ENCODE data around the gene BBLN. TPM values are rescaled to one million over a fixed set of nuclear protein-coding genes. Genes with fewer than 3 reads are reported as not detected.

The BBLN gene
- total and polyA plus RNA-seq, 11 donors = 29.9 to 280 (median 47.3) TPM

DNA sequence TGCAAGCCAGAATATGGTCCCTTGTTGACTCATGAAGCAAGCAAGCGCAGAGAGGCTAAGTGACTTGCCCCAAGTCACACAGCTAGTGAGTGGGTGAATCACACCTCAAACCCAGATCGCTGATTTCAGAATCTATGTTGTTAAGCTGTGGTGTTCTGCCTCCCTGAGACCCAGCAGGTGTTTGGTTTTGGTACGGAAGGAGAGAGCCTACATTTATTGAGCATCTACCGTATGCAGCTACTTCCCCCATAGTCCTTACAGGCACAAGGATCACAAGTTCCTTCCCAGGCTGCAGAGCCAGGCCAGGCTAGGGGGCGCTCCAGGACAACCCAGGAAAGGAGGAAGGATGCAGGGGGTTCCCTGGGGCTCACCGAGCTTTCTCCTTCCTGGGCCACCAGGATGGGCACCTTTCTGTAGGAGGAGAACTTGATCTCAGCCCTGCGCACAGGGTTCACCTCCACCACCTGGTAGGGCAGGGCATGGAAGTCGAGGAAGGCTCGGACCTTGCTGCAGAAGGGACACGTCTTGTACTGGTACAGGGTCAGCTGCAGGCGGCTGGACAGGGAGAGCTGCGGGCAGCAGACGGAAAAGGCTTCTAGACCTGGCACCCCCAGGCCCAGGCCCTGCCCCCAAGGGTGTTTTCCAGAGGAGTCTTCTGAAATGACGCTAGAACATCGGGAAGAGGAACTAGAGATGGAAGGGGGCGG, 35.0 kb upstream of the BBLN start:
- peak overlapping the region in 2 of 12 donors; percentile 1 to 3 for H3K27ac ChIP-seq

DNA sequence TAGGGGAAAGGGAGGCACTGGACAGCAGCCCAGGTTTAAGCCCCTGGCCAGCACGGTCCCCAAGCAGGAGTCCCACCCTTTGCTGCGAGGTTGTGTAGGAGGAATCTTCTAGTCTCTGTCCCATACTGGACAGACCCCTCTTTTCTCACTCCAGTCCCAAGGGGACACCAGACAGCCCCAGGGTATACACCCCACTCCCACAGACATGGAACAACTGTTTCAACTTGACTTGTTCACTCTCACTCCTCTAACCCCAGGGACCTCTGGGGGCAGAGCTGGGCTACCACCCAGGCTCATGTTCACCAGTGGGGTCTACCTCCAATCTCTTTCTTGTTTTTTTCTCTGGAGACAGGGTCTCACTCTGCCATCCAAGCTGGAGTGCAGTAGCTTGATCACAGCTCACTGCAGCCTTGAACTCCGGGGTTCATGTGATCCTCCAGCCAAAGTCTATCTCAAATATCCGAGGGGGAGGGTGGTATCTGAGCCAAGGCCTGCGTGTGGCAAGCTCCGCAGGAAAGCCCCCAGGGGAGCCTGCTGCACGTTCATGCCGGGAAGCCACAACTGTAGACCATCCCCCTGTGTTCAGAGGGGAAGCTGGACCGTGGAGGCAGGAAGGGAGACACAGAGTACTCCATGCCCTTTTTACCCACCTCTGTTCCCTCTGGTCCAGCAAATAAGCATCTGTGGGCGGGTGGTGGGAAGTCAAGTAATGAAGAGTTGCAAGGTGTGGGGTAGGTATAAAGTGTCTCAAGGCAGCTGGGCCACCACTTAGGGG, 34.3 kb upstream of the BBLN start:
- intact Hi-C loops (cut with DNase I) = loop anchor here in 1 of 10 donors (2.0 kb wide), 1 partner anchor 27 kb away; no protein-coding TSS in a partner anchor
- no peak for TF ChIP-seq POLR2A (IDR thresholded peaks at IDR 0.05)
- TF ChIP-seq, protein P1, sequence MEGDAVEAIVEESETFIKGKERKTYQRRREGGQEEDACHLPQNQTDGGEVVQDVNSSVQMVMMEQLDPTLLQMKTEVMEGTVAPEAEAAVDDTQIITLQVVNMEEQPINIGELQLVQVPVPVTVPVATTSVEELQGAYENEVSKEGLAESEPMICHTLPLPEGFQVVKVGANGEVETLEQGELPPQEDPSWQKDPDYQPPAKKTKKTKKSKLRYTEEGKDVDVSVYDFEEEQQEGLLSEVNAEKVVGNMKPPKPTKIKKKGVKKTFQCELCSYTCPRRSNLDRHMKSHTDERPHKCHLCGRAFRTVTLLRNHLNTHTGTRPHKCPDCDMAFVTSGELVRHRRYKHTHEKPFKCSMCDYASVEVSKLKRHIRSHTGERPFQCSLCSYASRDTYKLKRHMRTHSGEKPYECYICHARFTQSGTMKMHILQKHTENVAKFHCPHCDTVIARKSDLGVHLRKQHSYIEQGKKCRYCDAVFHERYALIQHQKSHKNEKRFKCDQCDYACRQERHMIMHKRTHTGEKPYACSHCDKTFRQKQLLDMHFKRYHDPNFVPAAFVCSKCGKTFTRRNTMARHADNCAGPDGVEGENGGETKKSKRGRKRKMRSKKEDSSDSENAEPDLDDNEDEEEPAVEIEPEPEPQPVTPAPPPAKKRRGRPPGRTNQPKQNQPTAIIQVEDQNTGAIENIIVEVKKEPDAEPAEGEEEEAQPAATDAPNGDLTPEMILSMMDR (IDR thresholded peaks at IDR 0.05) = no peak
- ATAC-seq (no peak), DNase-seq (peak in 3 of 5 donors; percentile 13 to 26 (median 23))
- Histone ChIP-seq H3K27me3 (no peaks in the 10 kb centered on the region), H3K4me3 (peak overlapping the region in 6 of 12 donors; percentile 25 to 99 (median 94)), H3K27ac (peak overlapping the region in 2 of 12 donors; percentile 1 to 3), H3K4me1 (peaks cover 3 to 38% (median 29%) of the 10 kb centered on the region in 12 donors), H3K9me3 (peaks cover 0 to 4% (median 0%) of the 10 kb centered on the region in 12 donors), H3K36me3 (peaks cover 0 to 42% (median 37%) of the 10 kb centered on the region in 9 donors)
- 37 to 41% (median 39%) methylated on average over 9 to 10 of the region's 10 CpGs for WGBS, 4 donors

More for the DNA sequence above, 35.0 kb upstream of the BBLN start:
- ATAC-seq (no peak), DNase-seq (peak; percentile 61 to 80 (median 66))
- no peak for TF ChIP-seq POLR2A (IDR thresholded peaks at IDR 0.05)
- TF ChIP-seq, protein P1 (IDR thresholded peaks at IDR 0.05) = peak; percentile 20 to 61 (median 52)
- H3K9me3 ChIP-seq = peaks cover 0 to 4% (median 0%) of the 10 kb centered on the region in 12 donors
- 57 to 70% (median 65%) methylated on average over 13 to 16 of the region's 16 CpGs for WGBS, 4 donors
- no peaks in the 10 kb centered on the region for H3K27me3 ChIP-seq
- H3K4me1 ChIP-seq = peaks cover 3 to 38% (median 29%) of the 10 kb centered on the region in 12 donors
- H3K36me3 ChIP-seq = peaks cover 0 to 48% (median 44%) of the 10 kb centered on the region in 9 donors
- H3K4me3 ChIP-seq = peak overlapping the region in 4 of 12 donors; percentile 15 to 99 (median 60)
- intact Hi-C loops (cut with DNase I) = no loop called here

DNA sequence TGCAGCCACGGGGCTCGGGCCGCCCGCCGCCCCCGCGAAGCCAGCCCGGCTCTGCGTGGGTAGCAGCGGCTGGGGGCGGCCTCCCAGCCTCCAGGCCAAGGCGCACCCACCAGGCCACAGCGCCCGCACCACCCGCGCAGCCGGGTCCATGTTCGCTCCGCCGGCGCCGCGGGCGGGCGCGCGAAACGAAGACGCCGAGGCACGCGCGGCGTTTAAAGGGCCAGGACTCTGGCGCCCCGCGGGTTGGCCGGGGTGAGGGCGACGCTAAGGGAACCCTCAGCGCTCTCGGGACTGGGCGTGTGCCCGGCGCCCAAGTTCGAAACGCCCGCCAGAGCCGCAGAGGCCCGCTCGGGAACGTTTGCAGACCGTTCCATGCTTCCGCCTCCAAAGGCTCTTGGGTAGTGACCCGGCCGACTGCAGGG, 32.5 kb upstream of the BBLN start, which contains the start of gene PTGES2:
Gene PTGES2, minus strand, starts transcription at position 162 of the 422 bp plus-strand sequence. Its CDS starts 12 bp downstream, at position 150.
- intact Hi-C loops (cut with DNase I) = loop anchor here in 1 of 10 donors (2.0 kb wide), 1 partner anchor 29 kb away; no protein-coding TSS in a partner anchor
- ATAC-seq (peak; percentile 69 to 87 (median 86)), DNase-seq (peak; percentile 83 to 93 (median 89))
- TF ChIP-seq POLR2A (IDR thresholded peaks at IDR 0.05) = peak in 1 of 2 donors; percentile 47
- TF ChIP-seq, protein P1 (IDR thresholded peaks at IDR 0.05) = no peak
- Histone ChIP-seq H3K36me3 (peaks cover 0 to 24% (median 21%) of the 10 kb centered on the region in 9 donors), H3K27ac (peak within 1 kb of the TSS; percentile 91 to 100 (median 98)), H3K9me3 (peaks cover 0 to 4% (median 0%) of the 10 kb centered on the region in 12 donors), H3K4me3 (peak within 1 kb of the TSS; percentile 53 to 99 (median 94)), H3K4me1 (peaks cover 3 to 45% (median 33%) of the 10 kb centered on the region in 12 donors), H3K27me3 (no peaks in the 10 kb centered on the region)
- WGBS, 4 donors = 0 to 2% (median 0%) methylated on average over 10 to 56 of the region's 56 CpGs
